CD4-positive, alpha-beta T cell (primary cell): ENCODE measurements around the gene CDK5RAP1. TPM values are rescaled to one million over a fixed set of nuclear protein-coding genes. Genes with fewer than 3 reads are reported as not detected.

Experiments
- ATAC-seq: fragments of 200-7000 bp; cut with Tn5 transposase; one replicate; pipeline ENCODE4 v1.10.0; 2022; ENCODE audit warnings: mild to moderate bottlenecking; ENCODE audit not compliant: poor library complexity
- CTCF ChIA-PET: fragments of 350-600 bp; sonication (Branson Sonifier 250); formaldehyde crosslinking; loops from one replicate; lab custom pipeline; 2021; ENCODE audit warnings: antibody characterized with exemption, inconsistent platforms; lab: Charles Lee
- POLR2A ChIA-PET: fragments of 350-600 bp; sonication (Branson Sonifier 250); formaldehyde crosslinking; loops from one replicate; lab custom pipeline; 2021; ENCODE audit warnings: antibody characterized with exemption, inconsistent platforms; lab: Charles Lee
- DNase-seq, 14 experiments: peaks; one replicate each; pipeline ENCODE4 v3.0.0-alpha.2; 2013 to 2020; ENCODE audit warnings: mixed read lengths in 2 of 14
- H3K27ac ChIP-seq, 2 donors: one replicate each; pipeline versions ENCODE4 v1.5.1 to v1.7.0; 2013; ENCODE audit warnings: low read length in 2 of 2, low read depth in 1 of 2, mild to moderate bottlenecking in 1 of 2
- H3K27me3 ChIP-seq, 2 experiments: 1 replicate in 1 of 2; 2 replicates in 1 of 2; pipeline versions ENCODE4 v1.6.1 to v1.7.0; 2013; ENCODE audit warnings: low read length in 2 of 2, control low read depth in 1 of 2, mild to moderate bottlenecking in 1 of 2, moderate library complexity in 1 of 2; ENCODE audit not compliant: insufficient read depth in 2 of 2, control insufficient read depth in 1 of 2
- H3K36me3 ChIP-seq: one replicate; pipeline ENCODE4 v1.6.1; 2013; ENCODE audit warnings: low read length, control low read depth; ENCODE audit not compliant: insufficient read depth
- H3K4me1 ChIP-seq: one replicate; pipeline ENCODE4 v1.6.1; 2013; ENCODE audit warnings: low read length, control low read depth; ENCODE audit not compliant: insufficient read depth
- H3K4me3 ChIP-seq: one replicate; pipeline ENCODE4 v1.5.1; 2013; ENCODE audit warnings: mild to moderate bottlenecking, low read length, moderate library complexity
- H3K9me3 ChIP-seq, 2 experiments: 1 replicate in 1 of 2; 2 replicates in 1 of 2; pipeline versions ENCODE4 v1.6.1 to v1.7.0; 2013; ENCODE audit warnings: low read length in 2 of 2, mild to moderate bottlenecking in 2 of 2, control low read depth in 1 of 2, moderate library complexity in 1 of 2; ENCODE audit not compliant: control insufficient read depth in 1 of 2, insufficient read depth in 1 of 2
- H3K27ac Mint-ChIP-seq: one replicate; pipeline ENCODE4 v1.8.0; 2020; ENCODE audit warnings: mixed read lengths
- H3K27me3 Mint-ChIP-seq: one replicate; pipeline ENCODE4 v1.8.0; 2021; ENCODE audit warnings: mixed read lengths
- H3K36me3 Mint-ChIP-seq: one replicate; pipeline ENCODE4 v1.8.0; 2021; ENCODE audit warnings: low read depth, mixed read lengths
- H3K4me1 Mint-ChIP-seq: one replicate; pipeline ENCODE4 v1.8.0; 2021; ENCODE audit warnings: low read depth, mixed read lengths
- H3K4me3 Mint-ChIP-seq: one replicate; pipeline ENCODE4 v1.8.0; 2020; ENCODE audit warnings: mild to moderate bottlenecking, mixed read lengths
- H3K9me3 Mint-ChIP-seq: one replicate; pipeline ENCODE4 v1.8.0; 2020; ENCODE audit warnings: mixed read lengths
- CTCF ChIP-seq: fragments of 200-600 bp; IDR thresholded peaks from one replicate; pipeline ENCODE4 v1.8.0; 2022; ENCODE audit warnings: antibody characterized with exemption, mild to moderate bottlenecking
- intact Hi-C, 2 experiments: fragments of 100-400 bp; cut with DNase I in 1 of 2; cut with micrococcal nuclease in 1 of 2; formaldehyde crosslinking; loops; one replicate each; pipeline versions ENCODE4 v1.15.1 to v1.9.0; 2023 to 2025; cut with DNase I, micrococcal nuclease
- total RNA-seq, 174 experiments: library from RNA in 2 of 174; stranded (reverse) in 2 of 174; gene quantifications; one replicate each; pipeline ENCODE4 v1.2.3 and lab custom pipeline; 2021 to 2026

The CDK5RAP1 gene
- total RNA-seq, 2 experiments from 2014 or later: 59.7 to 63.0 TPM

GRCh38 chr20:33445881-33446625 is 44.7 kb upstream of the CDK5RAP1 start:
- Histone ChIP-seq H3K36me3 (no peaks in the 10 kb centered on the region), H3K27me3 (no peaks in the 10 kb centered on the region), H3K27ac (no peak overlapping the region), H3K4me1 (peaks cover 25% of the 10 kb centered on the region), H3K9me3 (no peaks in the 10 kb centered on the region), H3K4me3 (no peak overlapping the region)
- no peaks in the 10 kb centered on the region for H3K27me3 Mint-ChIP-seq
- intact Hi-C loops: loop anchor here in 1 of 2 experiments (2.0 kb wide), 1 partner anchor 73 kb away; no protein-coding TSS in a partner anchor
- H3K9me3 Mint-ChIP-seq: no peaks in the 10 kb centered on the region
- H3K36me3 Mint-ChIP-seq: no peaks in the 10 kb centered on the region
- ChIA-PET CTCF (interaction anchor here (2.2 kb wide), 1 partner anchor 222 kb away, joined by 15 read pairs; the partner anchor contains the start of gene ACTL10), POLR2A (no interaction called here)
- H3K4me3 Mint-ChIP-seq: no peak overlapping the region
- TF ChIP-seq CTCF: no peak
- no peak overlapping the region for H3K27ac Mint-ChIP-seq
- ATAC-seq (no peak), DNase-seq (no peak)
- peaks cover 22% of the 10 kb centered on the region for H3K4me1 Mint-ChIP-seq

DNA sequence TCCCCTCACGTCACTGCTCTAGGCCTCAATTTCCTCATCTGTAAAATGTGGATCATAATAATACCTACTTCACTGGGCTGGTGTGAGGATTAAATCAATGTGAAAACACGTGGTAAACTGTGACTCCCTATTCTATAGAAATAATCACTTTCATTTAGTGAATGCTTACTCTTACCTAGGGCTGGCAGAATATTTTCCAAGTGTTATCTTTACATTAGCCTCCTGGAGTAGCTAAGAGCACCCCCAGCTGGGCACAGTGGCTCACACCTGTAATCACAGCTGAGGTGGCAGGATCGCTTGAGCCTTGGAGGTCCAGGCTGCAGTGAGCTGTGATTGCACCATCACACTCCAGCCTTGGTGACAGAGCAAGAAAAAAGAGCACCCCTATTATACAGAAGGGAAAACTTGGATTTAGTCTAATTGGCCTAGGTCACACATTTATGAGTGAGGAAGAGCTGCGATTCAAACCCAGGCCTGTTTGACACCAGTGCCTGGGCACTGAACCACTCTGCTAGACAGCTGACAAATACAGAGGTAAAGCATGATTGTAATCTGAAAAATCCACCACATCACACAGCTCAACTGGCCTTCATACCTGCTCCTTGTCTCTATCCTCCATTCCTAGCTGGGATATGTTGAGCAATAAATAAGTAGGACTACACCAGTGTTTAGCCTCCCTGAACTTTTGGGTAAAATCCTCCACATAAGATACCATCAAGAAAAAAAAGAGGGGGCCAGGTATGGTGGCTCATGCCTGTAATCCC is 43.7 kb upstream of the CDK5RAP1 start:
- intact Hi-C loops: loop anchor here (1.0 to 5.0 kb wide), 6 partner anchors 44 to 667 kb away; partner anchors contain the start of genes C20orf144 (in 1 of the 2), CDK5RAP1 (in 1 of the 2), CHMP4B (in 1 of the 2) and EIF2S2 (in 1 of the 2)
- H3K27ac ChIP-seq: peak overlapping the region; percentile 15 to 80
- no peaks in the 10 kb centered on the region for H3K36me3 ChIP-seq
- H3K4me3 ChIP-seq: peak overlapping the region; percentile 90
- peak overlapping the region; percentile 94 for H3K27ac Mint-ChIP-seq
- ATAC-seq (peak; percentile 11), DNase-seq (peak in 11 of 14 experiments; percentile 2 to 63 (median 24))
- H3K4me3 Mint-ChIP-seq: peak overlapping the region; percentile 95
- POLR2A ChIA-PET: interaction anchor here (0.9 to 3.1 kb wide), 11 partner anchors 43 to 667 kb away, joined by 4 to 32 read pairs (median 10); partner anchors contain the start of genes ACTL10, CBFA2T2, CDK5RAP1 and EIF2S2
- no peaks in the 10 kb centered on the region for H3K9me3 ChIP-seq
- no peaks in the 10 kb centered on the region for H3K36me3 Mint-ChIP-seq
- H3K9me3 Mint-ChIP-seq: no peaks in the 10 kb centered on the region
- peaks cover 25% of the 10 kb centered on the region for H3K4me1 ChIP-seq
- no peak for TF ChIP-seq CTCF
- no peaks in the 10 kb centered on the region for H3K27me3 ChIP-seq
- CTCF ChIA-PET: interaction anchor here (0.8 to 2.2 kb wide), 6 partner anchors 12 to 223 kb away, joined by 3 to 15 read pairs (median 4); partner anchors contain the start of genes ACTL10 and CDK5RAP1
- H3K27me3 Mint-ChIP-seq: no peaks in the 10 kb centered on the region
- H3K4me1 Mint-ChIP-seq: peaks cover 22% of the 10 kb centered on the region
